Esophagus (tissue), 2 donors: ENCODE results near the gene HDGFL2. TPM values are rescaled to one million over a fixed set of nuclear protein-coding genes. Genes with fewer than 3 reads are reported as not detected.

Source experiments
- H3K27ac ChIP-seq, 2 donors: one replicate each; pipeline ENCODE4 v1.5.1; 2013; ENCODE audit warnings: low read depth in 2 of 2, mild to moderate bottlenecking in 2 of 2, inconsistent platforms in 1 of 2, low read length in 1 of 2, moderate library complexity in 1 of 2
- H3K27me3 ChIP-seq, 2 donors: one replicate each; pipeline ENCODE4 v1.6.1; 2013; ENCODE audit warnings: low read length in 2 of 2, control low read depth in 1 of 2, mild to moderate bottlenecking in 1 of 2; ENCODE audit not compliant: insufficient read depth in 2 of 2, control insufficient read depth in 1 of 2
- H3K36me3 ChIP-seq, 2 donors: one replicate each; pipeline ENCODE4 v1.6.1; 2013; ENCODE audit warnings: low read length in 1 of 2; ENCODE audit not compliant: control insufficient read depth in 2 of 2, insufficient read depth in 2 of 2
- H3K4me1 ChIP-seq, 2 donors: one replicate each; pipeline ENCODE4 v1.6.1; 2013; ENCODE audit warnings: low read length in 1 of 2; ENCODE audit not compliant: control insufficient read depth in 2 of 2, insufficient read depth in 2 of 2
- H3K4me3 ChIP-seq, 2 donors: one replicate each; pipeline ENCODE4 v1.5.1; 2013; ENCODE audit warnings: low read length in 2 of 2, mild to moderate bottlenecking in 2 of 2, low read depth in 1 of 2, moderate library complexity in 1 of 2
- H3K9me3 ChIP-seq, 2 donors: one replicate each; pipeline ENCODE4 v1.6.1; 2013; ENCODE audit warnings: mild to moderate bottlenecking in 2 of 2, low read depth in 1 of 2, low read length in 1 of 2, moderate library complexity in 1 of 2; ENCODE audit not compliant: control insufficient read depth in 2 of 2, insufficient read depth in 1 of 2
- WGBS, 2 donors: extraction: QIAGEN DNeasy Blood & Tissue Kit; methylation state at CpG; one replicate each; pipeline ENCODE4 v1.1.7; 2013; 5-methylcytosine and 5-hydroxymethylcytosine counted together
- polyA plus RNA-seq, 2 donors: library from polyadenylated mRNA; stranded (reverse); fragments of 200-250 nt; gene quantifications; one replicate each; pipeline ENCODE4 v1.2.3, GENCODE V29; 2013
- donor health status: healthy with polysubstance abuse.
- donor health status: Bipolar disorder and iron deficiency.

The HDGFL2 gene
- polyA plus RNA-seq, 2 donors: 23.3 to 57.5 TPM

- 73 to 76% methylated on average over 33 to 34 of the region's 34 CpGs for WGBS, 2 donors
Measured at GRCh38 chr19:4453232-4454179, 18.6 kb upstream of the HDGFL2 start.

DNA sequence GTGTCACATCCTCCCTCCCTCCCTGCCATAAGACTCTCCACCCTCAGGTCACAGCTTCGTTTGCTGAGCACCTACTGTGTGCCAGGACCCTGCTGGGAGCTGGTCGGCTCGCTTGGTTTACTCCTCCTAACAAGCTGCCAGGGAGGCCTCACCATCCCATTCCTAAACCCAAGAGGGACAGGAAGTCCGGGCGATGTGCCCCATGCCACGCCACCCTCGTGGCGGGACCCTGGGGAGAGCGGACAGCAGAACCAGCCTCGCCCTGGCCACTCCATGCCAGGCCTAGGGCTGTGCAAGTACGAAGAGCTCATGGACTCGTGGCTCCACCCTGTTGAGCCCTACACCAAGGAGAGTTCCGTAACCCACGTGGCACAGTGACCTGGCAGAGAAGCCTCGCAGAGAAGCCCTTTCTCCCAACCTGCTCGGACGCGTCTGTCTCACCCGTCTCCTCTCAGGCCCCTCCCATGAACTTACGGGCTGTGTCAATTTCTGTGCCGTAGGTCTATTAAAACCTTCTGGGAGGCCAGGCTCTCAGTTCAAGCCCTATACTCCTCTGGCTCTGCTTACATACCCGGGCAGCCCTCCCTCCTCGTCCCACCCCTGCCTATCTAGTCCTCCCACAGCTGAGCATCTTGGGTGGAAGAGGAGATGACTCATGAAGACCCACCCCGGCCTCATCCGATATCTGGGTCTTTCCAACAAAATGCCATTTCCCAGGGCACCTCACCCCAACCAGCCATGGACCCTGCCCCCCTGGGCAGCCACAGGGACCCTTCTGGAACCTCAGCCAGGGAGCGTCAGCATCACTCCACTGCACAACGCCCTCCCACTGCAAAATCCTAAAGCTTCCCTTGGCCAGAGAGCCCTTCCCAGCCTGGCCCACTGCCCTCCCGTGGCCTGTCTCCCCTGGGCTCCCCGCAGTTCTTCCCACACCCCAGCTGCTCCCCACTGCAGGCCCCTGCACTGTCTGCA, 17.1 kb upstream of the HDGFL2 start:
- H3K4me3 ChIP-seq: no peak overlapping the region
- no peaks in the 10 kb centered on the region for H3K9me3 ChIP-seq
- peaks cover 0 to 30% of the 10 kb centered on the region in 2 donors for H3K36me3 ChIP-seq
- 40 to 53% methylated on average over 29 of the region's 29 CpGs for WGBS, 2 donors
- H3K27me3 ChIP-seq: no peaks in the 10 kb centered on the region
- H3K27ac ChIP-seq: peak overlapping the region; percentile 93 to 94
- H3K4me1 ChIP-seq: peaks cover 6 to 20% of the 10 kb centered on the region in 2 donors

More at GRCh38 chr19:4453232-4454179, 18.6 kb upstream of the HDGFL2 start:
- Histone ChIP-seq H3K36me3 (peaks cover 3 to 30% of the 10 kb centered on the region in 2 donors), H3K27me3 (no peaks in the 10 kb centered on the region), H3K27ac (no peak overlapping the region), H3K9me3 (no peaks in the 10 kb centered on the region), H3K4me3 (no peak overlapping the region), H3K4me1 (peaks cover 6 to 20% of the 10 kb centered on the region in 2 donors)

- Histone ChIP-seq H3K4me3 (peak overlapping the region; percentile 62 to 63), H3K36me3 (peaks cover 0 to 30% of the 10 kb centered on the region in 2 donors), H3K27ac (peak overlapping the region; percentile 93 to 94), H3K9me3 (no peaks in the 10 kb centered on the region), H3K4me1 (peaks cover 6 to 20% of the 10 kb centered on the region in 2 donors), H3K27me3 (no peaks in the 10 kb centered on the region)
- 36 to 42% methylated on average over 15 of the region's 15 CpGs for WGBS, 2 donors
Measured at GRCh38 chr19:4455719-4456475, 16.2 kb upstream of the HDGFL2 start.

DNA sequence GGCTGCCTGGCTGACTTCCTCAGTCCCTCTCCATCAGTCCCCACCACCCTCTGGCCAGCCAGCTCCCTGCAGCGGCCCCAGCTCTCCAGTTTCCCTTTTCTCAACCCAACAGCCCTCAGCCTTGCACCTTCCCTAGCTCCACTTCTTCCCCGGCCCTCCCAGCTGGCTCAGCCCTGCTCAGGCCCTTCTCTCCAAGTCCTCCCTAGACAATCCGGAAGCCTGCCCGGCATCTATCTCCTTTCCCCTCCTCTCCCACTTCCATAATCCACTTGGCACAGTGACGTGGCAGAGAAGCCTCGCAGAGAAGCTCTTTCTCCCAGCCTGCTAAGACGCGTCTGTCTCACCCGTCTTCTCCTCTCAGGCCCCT, 15.6 kb upstream of the HDGFL2 start:
- WGBS, 2 donors: 5% methylated on average over 9 of the region's 9 CpGs
- Histone ChIP-seq H3K4me3 (peak overlapping the region; percentile 62 to 63), H3K27ac (peak overlapping the region; percentile 93 to 94), H3K4me1 (peaks cover 6 to 20% of the 10 kb centered on the region in 2 donors), H3K36me3 (peaks cover 0 to 30% of the 10 kb centered on the region in 2 donors), H3K9me3 (no peaks in the 10 kb centered on the region), H3K27me3 (no peaks in the 10 kb centered on the region)

DNA sequence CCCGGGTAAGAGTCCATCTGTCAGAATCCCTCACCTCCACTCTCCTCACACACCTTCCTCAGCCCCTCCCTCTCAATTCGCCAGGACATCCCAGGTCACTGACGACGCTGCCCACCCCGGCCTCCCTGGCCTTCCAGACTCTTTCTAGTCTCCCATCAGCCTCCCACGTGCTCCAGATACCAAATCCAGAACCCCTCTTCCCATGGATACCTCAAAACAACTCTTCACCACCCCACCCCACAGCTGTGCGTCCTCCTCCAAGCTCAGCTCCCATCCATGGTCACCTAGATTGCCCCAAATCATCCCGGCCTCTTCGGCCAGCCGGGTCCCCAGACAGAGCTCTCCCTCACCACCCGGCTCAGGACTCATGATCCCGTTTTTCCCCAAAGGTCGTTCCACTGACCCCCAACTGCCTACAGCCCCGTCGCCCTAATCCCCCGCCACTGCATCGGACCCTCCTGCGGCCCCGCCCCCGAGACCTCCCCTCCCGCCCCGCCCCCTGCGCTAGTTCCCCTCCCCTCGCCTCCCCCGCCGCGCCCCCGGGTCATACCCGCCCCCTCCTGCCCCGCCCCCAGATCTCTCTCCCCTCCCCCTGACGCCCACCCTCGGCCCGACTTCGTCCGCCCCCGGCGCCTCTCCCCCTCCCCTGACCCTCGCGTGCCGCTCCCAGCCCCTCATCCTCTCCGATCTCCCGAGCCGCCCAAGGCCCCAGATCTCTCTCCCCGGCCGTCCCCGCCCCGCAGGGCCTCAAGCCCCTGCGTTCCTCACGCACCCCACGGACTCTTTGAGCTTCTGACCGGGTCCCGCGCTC, 15.0 kb upstream of the HDGFL2 start:
- peak overlapping the region; percentile 93 to 94 for H3K27ac ChIP-seq
- peak overlapping the region; percentile 62 to 63 for H3K4me3 ChIP-seq
- WGBS, 2 donors: 1 to 2% methylated on average over 32 to 43 of the region's 53 CpGs

DNA sequence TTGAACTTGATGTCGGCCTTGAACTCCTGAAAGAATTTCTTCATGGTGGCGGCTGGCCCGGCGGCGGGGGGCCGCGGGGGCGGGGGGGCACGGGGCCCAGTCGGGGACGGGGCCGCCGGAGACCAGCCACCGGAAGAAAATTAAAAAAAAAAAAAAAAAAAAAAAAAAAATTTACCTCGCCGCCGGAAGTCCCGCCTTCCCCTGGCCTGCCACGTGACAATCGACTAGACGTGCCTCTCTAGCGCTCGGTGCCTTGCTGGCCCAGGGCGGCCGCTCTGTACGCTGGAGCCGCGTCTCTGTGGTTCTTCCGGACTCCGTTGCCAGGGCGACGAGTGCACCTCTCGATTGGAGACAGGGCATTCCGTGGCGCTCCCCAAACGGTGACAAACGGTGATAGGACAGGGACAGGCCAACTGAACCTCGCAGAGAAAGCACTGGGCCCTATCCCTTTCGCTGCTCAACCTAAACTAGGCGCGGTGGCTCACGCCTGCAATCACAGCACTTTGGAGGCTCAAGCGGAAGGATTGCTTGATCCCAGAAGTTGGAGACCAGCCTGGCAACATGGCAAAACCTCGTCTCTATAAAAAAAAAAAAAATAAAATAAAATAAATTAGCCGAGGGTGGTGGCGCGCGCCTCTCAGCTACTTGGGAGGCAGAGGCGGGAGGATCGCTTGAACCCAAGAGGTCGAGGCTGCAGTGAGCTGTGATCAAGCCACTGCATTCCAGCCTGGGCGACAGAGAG, 14.3 kb upstream of the HDGFL2 start, which contains the start of gene UBXN6:
TSS of gene UBXN6 (minus strand) at position 141 of the 742 bp plus-strand sequence. CDS start at position 44, 97 bp downstream.
- no peaks in the 10 kb centered on the region for H3K27me3 ChIP-seq
- H3K27ac ChIP-seq: peak within 1 kb of the TSS; percentile 93 to 94
- 9 to 13% methylated on average over 39 to 52 of the region's 52 CpGs for WGBS, 2 donors
- H3K9me3 ChIP-seq: no peaks in the 10 kb centered on the region
- H3K4me3 ChIP-seq: peak within 1 kb of the TSS; percentile 62 to 63
- H3K36me3 ChIP-seq: peaks cover 0 to 18% of the 10 kb centered on the region in 2 donors
- H3K4me1 ChIP-seq: peaks cover 6 to 20% of the 10 kb centered on the region in 2 donors

More for the DNA sequence above, 15.0 kb upstream of the HDGFL2 start:
- H3K4me1 ChIP-seq: peaks cover 6 to 20% of the 10 kb centered on the region in 2 donors
- peaks cover 0 to 26% of the 10 kb centered on the region in 2 donors for H3K36me3 ChIP-seq
- H3K27me3 ChIP-seq: no peaks in the 10 kb centered on the region
- no peaks in the 10 kb centered on the region for H3K9me3 ChIP-seq

DNA sequence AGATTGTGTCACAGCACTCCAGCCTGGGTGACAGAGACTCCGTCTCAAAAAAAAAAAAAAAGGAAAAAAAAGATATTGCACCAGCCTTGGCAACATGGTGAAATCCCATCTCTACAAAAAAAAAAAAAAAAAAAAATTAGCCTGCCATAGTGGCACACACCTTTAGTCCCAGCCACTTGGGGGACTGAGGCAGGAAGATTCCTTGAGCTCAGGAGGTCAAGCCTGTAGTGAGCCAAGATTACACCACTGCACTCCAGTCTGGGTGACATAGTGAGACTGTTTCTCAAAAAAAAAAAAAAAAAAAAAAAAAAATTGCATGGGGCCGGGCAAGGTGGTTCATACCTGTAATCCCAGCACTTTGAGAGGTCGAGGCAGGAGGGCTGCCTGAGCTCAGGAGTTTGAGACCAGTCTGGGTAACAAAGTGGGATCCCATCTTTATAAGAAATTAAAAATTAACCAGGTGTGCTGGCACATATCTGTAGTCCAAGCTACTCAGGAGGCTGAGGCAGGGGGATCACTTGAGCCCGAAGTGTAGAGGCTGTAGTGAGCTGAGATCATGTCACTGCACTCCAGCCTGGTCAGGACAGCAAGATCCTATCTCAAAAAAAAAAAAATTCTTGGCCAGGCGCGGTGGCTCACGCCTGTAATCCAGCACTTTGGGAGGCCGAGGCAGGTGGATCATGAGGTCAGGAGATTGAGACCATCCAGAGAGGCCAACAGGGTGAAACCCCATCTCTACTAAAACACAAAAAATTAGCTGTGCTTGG, 7.1 kb upstream of the HDGFL2 start:
- Histone ChIP-seq H3K27me3 (no peaks in the 10 kb centered on the region), H3K4me1 (no peaks in the 10 kb centered on the region), H3K36me3 (no peaks in the 10 kb centered on the region), H3K27ac (no peak overlapping the region), H3K9me3 (no peaks in the 10 kb centered on the region), H3K4me3 (no peak overlapping the region)
- WGBS, 2 donors: 82 to 87% methylated on average over 8 of the region's 8 CpGs
